NCI-H2029 treated with DMSO at 0.1 percent for 48 hours (cell line): Measurements from ENCODE around the gene CD24.
"Not testable (repeated sequence)": the region's sequence is repeated elsewhere in the genome, so short reads cannot be mapped to it uniquely, and the experiment has no call there.

Experiments
- DNase-seq: peaks from one replicate; lab custom pipeline; 2025; lab: John Stamatoyannopoulos, UW

Gene CD24

GRCh38 chr6:106974336-106974998 is at the start of gene CD24:
CD24 (minus strand) TSS chr6:106974729; CDS start chr6:106974646, 83 bp downstream.
- DNase-seq, result no peak

DNA sequence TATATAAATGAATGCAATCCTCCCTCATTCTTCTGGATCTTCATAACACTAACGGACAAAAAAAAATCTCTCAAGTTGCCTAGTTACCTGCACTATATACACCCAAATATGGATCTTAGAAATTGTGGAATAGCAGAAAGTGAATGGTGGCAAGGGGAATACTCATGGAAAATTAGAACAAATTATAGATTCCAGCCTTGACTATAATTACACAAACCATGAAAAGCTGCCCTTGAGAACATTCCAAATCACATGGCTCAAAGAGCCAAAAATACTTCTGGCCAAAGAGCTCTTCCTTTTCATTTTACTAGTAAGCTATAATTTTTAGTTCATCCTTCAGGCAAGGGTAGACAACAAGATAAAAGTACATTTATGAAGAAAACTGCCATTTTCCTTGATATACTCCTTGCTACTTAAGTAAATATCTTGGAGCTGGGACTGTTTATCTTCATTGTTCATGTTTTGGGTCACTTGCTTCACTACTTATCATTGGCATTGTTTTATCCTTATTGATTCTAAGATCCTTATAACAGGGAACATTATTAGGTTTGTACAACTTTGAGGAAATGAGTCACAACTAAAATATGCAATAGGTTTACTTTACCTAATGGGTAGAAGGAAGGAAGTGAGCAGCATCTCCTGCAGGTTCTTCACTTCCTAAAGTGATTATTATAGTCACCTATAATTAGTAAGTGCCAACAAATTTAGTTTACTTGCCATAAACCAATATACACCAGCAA is 47.1 kb upstream of the CD24 start:
- no peak for DNase-seq

- no peak for DNase-seq
Observed at GRCh38 chr6:107020239-107020638, 45.7 kb upstream of the CD24 start.

DNA sequence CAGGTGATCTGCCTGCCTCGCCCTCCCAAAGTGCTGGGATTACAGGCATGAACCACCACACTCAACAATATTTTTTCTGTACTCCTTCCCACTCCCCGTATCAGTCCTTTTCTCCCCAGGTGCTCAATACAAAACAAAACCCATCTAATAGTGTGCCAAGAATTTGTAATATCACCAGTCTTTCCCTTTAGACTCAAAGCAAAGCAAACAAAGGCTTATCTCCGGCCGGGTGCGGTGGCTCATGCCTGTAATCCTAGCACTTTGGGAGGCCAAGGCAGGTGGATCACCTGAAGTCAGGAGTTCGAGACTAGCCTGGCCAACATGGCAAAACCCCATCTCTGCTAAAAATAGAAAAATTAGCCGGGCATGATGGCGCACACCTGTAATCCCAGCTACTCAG is 45.1 kb upstream of the CD24 start:
- DNase-seq, result not testable (repeated sequence)

DNA sequence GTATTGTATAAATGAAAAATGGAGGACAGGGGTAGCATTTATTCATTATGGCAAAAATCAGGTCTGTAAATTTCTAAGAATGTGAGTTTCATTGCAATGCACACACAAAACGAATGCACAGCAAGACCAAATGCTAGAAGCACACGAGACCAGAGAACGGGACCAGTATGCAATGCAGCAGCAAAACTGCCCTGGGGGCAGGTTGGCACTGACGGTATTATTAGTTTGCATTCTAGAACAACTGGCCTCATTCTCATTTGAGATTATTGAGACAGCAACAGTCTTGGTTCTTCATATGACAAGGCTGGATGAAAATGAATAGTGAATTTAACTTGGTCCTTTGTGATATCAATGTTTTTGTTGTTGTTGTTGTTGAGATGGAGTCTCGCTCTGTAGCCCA is 44.5 kb upstream of the CD24 start:
- no peak for DNase-seq

- DNase-seq, result no peak
Observed at GRCh38 chr6:107009499-107009898, 35.0 kb upstream of the CD24 start.

GRCh38 chr6:106997392-106998158 is 23.0 kb upstream of the CD24 start:
- DNase-seq, result peak; percentile 54

DNA sequence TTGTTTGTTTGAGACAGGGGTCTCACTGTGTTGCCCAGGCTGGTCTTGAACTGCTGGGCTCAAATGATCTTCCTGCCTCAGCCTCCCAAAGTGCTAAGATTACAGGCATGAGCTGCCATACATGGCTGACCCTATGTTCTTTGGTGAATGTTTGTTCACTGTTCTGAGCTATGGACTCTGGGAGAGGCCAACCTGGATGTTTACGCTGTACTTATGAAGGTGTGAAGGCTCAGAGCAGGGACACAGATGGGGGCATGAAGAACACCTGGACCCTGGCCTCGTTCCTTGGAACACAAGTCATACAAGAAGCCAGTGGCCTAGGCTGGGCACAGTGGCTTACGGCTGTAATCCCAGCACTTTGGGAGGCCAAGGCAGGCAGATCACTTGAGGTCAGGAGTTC is 21.1 kb upstream of the CD24 start:
- DNase-seq, result no peak

GRCh38 chr6:106989737-106990136 is 15.2 kb upstream of the CD24 start:
- not testable (repeated sequence) for DNase-seq

GRCh38 chr6:106988664-106989063 is 14.1 kb upstream of the CD24 start:
- no peak for DNase-seq

DNA sequence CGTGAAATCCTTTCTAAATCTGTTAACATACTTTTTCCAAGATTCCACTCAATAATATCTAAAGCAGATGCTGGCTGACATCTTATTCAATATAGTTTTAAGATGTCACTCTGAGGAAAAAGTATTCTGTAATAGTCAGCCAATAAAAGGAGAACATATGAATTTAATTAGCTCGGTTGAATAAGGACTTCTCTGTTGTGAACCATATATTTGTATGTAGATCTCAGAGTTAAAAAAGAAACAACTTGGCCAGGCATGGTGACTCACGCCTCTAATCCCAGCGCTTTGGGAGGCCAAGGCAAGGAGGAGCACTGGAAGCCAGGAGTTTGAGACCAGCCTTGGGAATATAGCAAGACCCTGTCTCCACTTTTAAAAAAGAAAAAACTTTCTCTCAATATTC is 7.4 kb upstream of the CD24 start:
- DNase-seq, result no peak

GRCh38 chr6:106980926-106981325 is 6.4 kb upstream of the CD24 start:
- DNase-seq, result no peak

- DNase-seq, result peak; percentile 69
Observed at GRCh38 chr6:106979435-106979884, 4.9 kb upstream of the CD24 start.

- no peak for DNase-seq
Observed at GRCh38 chr6:106977246-106977645, 2.7 kb upstream of the CD24 start.

DNA sequence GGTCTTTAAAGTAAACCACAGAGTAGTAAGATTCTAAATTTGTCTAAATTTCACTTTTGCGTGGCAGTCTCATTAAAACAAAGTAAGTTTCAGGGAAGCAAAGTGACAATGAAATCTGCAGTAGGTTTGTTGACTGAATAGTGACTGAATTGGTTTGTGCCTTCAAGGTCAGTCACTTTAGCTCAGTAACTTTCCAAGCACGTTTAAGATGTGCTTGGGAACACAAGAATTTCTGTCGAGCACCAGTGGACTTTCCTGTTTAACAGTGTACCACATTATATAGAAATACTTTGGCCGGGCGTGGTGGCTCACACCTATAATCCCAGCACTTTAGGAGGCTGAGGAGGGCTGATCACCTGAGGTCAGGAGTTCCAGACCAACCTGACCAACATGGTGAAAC is 1.7 kb upstream of the CD24 start:
- no peak for DNase-seq

DNA sequence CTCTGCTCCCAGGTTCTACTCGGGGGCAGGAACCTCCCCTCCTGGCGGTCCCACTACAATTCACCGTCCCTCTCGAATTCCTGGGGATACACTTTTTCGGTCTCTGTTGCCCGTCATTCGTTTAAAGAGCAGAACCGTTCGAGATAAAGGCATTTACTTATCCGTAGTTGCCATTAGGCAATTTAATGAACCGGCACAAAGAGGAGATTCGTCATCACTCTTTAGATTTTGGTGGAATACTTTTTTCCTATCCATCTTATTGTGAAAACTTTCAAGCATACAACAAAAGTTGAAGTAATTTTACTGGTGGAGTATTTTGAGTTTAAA is 1.2 kb upstream of the CD24 start:
- no peak for DNase-seq

- no peak for DNase-seq
Observed at GRCh38 chr6:106974999-106975737, 639 bp upstream of the CD24 start.

DNA sequence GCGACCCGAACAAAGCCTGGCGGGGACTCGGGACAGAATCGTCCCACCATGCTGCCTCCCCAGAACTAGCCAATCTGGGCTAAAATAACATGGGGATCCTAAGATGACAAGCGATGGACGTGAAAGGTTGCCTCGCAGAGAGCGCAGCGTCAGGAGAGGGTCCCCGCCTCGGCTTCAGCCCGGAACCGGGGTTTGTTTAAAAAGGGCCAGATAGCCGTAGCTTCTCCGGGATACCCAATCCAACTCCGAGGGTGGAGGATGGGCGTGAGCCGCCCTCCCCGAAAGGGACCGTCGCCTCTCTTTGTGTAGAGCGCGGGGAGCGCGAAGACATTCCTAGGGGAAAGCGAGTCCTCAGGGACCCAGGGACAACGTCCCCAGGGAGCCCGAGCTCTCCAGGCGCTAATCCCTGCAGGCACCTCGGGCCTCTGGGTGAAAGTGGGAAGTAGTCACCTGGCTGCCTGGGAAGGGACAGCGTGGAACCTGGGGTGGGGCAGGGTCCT is 643 bp downstream of the CD24 start:
- DNase-seq, result no peak

- DNase-seq, result peak; percentile 56
Observed at GRCh38 chr6:106973018-106973835, 1.3 kb downstream of the CD24 start.

GRCh38 chr6:106972500-106972899 is 2.0 kb downstream of the CD24 start:
- peak; percentile 89 for DNase-seq

DNA sequence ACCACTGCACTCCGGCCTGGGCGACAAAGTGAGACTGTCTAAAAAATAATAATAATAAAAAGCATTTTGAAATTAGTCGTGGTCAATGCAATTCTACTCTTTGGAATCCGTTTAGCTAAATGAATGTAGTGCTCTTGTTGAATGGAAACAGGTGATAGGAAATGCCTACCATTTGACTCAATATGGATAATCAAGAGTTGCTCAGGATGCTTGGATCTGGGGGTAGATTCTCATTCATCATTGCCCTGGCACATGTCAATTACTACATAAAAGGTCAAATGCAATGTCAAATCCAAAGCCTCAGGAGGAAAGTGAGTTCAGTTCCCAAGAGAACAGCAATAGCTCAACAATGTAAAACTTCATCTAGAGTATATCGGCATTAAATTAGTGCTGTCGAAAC is 3.8 kb downstream of the CD24 start:
- not testable (repeated sequence) for DNase-seq
